Muscle layer of duodenum (tissue), 2 donors: Measurements from ENCODE around the gene EN2.

ENCODE experiments used
- H3K27ac ChIP-seq: one replicate; pipeline ENCODE4 v1.7.0; 2013; ENCODE audit warnings: mild to moderate bottlenecking, low read length
- H3K27me3 ChIP-seq: one replicate; pipeline ENCODE4 v1.7.0; 2013; ENCODE audit warnings: low read depth, mild to moderate bottlenecking, control low read depth, low read length
- H3K36me3 ChIP-seq, 2 donors: one replicate each; pipeline ENCODE4 v1.7.0; 2013; ENCODE audit warnings: low read length in 2 of 2, control low read depth in 1 of 2, mild to moderate bottlenecking in 1 of 2; ENCODE audit not compliant: insufficient read depth in 2 of 2, control insufficient read depth in 1 of 2
- H3K4me1 ChIP-seq, 2 donors: one replicate each; pipeline ENCODE4 v1.7.0; 2013; ENCODE audit warnings: low read length in 2 of 2, mild to moderate bottlenecking in 2 of 2, control low read depth in 1 of 2, moderate library complexity in 1 of 2; ENCODE audit not compliant: insufficient read depth in 2 of 2, control insufficient read depth in 1 of 2
- H3K4me3 ChIP-seq, 2 donors: one replicate each; pipeline ENCODE4 v1.7.0; 2013; ENCODE audit warnings: low read length in 2 of 2, low read depth in 1 of 2, mild to moderate bottlenecking in 1 of 2
- H3K9me3 ChIP-seq, 2 donors: one replicate each; pipeline ENCODE4 v1.7.0; 2013; ENCODE audit warnings: low read length in 2 of 2, control low read depth in 1 of 2, mild to moderate bottlenecking in 1 of 2; ENCODE audit not compliant: control insufficient read depth in 1 of 2
- donor health status: healthy.

EN2 gene

DNA sequence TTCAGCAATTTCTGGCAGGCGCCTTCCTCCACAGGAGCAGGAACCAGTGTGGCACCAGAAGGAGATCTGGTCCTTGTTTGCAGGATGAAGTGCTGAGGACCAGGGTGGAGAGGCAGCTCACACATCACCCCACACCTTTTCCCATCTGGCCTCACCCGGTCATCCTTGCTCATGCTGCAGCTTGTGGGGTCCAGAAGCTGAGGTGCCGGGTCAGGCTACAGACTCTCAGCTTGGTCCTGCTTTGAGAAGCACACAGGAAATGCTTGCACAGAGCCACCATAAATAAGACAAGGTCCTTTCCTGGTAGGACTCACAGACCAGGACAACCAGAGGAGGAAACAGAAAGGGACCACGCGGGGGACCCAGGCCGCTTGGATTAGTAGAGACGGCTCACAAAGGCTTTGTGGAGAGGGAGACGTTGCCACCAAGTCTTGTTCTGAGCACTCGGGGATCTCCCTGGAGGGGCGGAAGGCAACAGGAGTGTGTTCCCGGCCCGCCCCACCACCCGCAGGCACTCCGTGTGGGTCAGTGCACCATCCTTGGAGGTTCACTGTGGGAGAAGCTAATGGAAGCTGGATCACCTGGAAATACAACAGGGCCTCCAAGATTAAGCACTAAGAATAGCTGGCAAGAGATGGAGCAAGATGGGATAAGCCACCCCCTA lies 29.6 kb upstream of the EN2 start:
- H3K27me3 ChIP-seq: peaks cover 5% of the 10 kb centered on the region
- H3K36me3 ChIP-seq: no peaks in the 10 kb centered on the region
- H3K27ac ChIP-seq: no peak overlapping the region
- H3K9me3 ChIP-seq: peaks cover 0 to 4% of the 10 kb centered on the region in 2 donors
- H3K4me1 ChIP-seq: no peaks in the 10 kb centered on the region
- no peak overlapping the region for H3K4me3 ChIP-seq

DNA sequence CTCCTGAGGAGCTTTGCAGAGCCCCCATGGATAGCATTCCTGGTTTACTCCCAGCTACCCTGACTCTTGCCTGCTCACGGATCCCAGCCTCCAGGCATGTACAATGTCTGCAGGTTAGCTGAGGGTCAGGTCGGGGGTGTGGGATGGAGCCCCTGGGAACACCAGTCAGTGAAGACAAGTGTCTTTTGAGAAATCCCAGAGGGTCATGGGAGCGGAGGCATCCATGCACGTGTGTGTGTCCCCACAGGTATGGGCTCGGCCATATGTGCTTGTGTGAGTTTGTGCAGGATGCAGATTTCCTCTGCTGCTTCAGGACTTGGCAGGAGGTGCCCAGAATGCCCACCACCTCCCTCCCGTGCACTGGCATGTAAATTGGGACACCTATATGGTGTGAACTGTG lies 28.3 kb upstream of the EN2 start:
- no peak overlapping the region for H3K27ac ChIP-seq
- peaks cover 5% of the 10 kb centered on the region for H3K27me3 ChIP-seq
- H3K4me1 ChIP-seq: no peaks in the 10 kb centered on the region
- H3K9me3 ChIP-seq: peaks cover 0 to 4% of the 10 kb centered on the region in 2 donors
- no peaks in the 10 kb centered on the region for H3K36me3 ChIP-seq
- no peak overlapping the region for H3K4me3 ChIP-seq

DNA sequence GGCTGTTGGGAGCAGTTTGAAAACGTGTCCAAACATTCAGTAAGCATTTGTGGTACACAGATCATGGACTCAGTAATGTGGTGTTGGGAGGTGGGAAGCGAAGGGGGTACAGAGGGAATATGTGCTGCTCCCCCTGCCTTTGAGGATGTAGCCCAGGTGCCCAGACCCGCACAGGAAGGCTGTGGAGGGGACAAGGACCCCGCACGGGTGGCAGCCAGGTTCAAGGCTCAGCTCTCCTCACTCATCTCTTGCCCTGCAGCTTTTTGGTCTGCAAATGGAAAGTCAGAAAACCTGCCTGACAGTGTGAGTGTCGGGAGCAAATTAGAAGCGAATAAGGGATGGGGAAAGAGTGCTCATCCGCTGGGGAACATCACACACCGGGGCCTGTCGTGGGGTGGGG lies 27.3 kb upstream of the EN2 start:
- H3K4me1 ChIP-seq: no peaks in the 10 kb centered on the region
- H3K9me3 ChIP-seq: peaks cover 0 to 4% of the 10 kb centered on the region in 2 donors
- H3K36me3 ChIP-seq: no peaks in the 10 kb centered on the region
- H3K4me3 ChIP-seq: no peak overlapping the region
- peaks cover 5% of the 10 kb centered on the region for H3K27me3 ChIP-seq
- H3K27ac ChIP-seq: no peak overlapping the region

DNA sequence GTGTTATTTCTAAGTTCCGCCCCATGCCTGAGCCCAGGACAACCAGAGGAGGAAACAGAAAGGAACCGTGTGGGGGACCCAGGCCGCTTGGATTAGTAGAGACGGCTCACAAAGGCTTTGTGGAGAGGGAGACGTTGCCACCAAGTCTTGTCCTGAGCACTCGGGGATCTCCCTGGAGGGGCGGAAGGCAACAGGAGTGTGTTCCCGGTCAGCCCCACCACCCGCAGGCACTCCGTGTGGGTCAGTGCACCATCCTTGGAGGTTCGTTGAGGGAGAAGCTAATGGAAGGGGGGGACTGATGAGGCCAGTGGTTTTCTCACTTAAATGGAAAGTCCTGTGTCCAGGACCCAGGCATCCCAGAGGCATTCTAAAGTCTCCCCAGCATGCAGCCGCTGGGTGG lies 26.7 kb upstream of the EN2 start:
- H3K9me3 ChIP-seq: peaks cover 0 to 4% of the 10 kb centered on the region in 2 donors
- no peaks in the 10 kb centered on the region for H3K36me3 ChIP-seq
- no peak overlapping the region for H3K4me3 ChIP-seq
- H3K27me3 ChIP-seq: peaks cover 5% of the 10 kb centered on the region
- H3K27ac ChIP-seq: no peak overlapping the region
- H3K4me1 ChIP-seq: no peaks in the 10 kb centered on the region

DNA sequence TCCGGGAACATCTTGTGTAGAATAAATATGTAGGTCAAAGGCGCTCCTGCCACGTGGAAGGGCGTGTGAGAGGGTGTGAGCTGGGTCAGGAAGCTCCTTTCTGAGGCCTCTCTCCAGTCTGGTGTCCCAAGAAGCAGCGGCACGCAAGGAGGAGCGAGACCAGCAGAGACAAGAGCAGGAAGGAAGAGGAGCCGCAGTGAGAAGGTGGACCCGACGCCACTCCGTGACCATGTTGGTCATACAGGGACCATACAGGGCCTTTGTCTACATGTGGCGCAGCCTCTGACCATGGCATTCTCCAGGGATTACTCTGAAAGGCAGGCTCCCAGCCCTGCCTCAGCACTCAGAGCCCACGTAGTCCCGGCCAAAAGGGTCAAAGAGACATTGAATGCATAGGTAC lies 26.2 kb upstream of the EN2 start:
- Histone ChIP-seq H3K27me3 (peaks cover 4% of the 10 kb centered on the region), H3K9me3 (peaks cover 0 to 4% of the 10 kb centered on the region in 2 donors), H3K4me3 (no peak overlapping the region), H3K27ac (no peak overlapping the region), H3K4me1 (no peaks in the 10 kb centered on the region), H3K36me3 (no peaks in the 10 kb centered on the region)

DNA sequence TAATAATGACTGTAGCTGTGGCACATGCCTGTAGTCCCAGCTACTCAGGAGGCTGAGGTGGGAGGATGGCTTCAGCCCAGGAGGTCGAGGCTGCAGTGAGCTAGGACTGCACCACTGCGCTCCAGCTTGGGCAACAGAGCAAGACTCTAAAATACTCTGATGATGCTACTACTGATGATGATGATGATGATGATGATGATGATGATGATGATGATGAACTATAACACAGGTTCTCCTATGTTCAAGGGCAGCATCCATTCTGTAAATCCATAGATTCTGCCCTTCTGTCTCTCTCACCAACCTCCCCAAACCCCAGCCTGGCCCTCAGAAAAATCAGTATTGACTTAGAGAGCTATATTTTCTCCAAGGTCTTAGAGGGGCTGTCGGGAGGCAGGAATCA lies 22.8 kb upstream of the EN2 start:
- no peaks in the 10 kb centered on the region for H3K36me3 ChIP-seq
- H3K4me1 ChIP-seq: no peaks in the 10 kb centered on the region
- no peak overlapping the region for H3K27ac ChIP-seq
- peaks cover 8% of the 10 kb centered on the region for H3K27me3 ChIP-seq
- no peak overlapping the region for H3K4me3 ChIP-seq
- H3K9me3 ChIP-seq: no peaks in the 10 kb centered on the region

DNA sequence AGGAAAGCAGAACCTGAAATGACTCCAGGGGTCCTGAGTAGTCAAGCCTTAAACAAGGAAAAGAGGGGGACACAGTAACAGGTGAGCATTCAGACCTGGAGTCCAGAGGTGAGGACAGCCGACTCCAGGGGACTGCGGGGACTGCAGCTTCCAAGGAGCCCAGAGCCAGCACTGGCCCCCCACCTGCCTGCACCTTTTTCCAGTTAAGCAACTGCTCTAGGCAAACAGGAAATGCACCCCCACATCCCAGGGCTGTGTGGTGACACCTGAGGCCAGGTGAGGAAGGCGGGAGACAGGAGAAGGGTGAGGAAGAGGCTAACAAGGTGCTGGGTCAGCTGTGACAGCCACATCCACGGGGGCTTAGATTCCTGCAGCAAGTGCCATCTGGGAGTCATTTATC lies 20.1 kb upstream of the EN2 start:
- no peaks in the 10 kb centered on the region for H3K36me3 ChIP-seq
- no peak overlapping the region for H3K4me3 ChIP-seq
- H3K27me3 ChIP-seq: peaks cover 19% of the 10 kb centered on the region
- no peaks in the 10 kb centered on the region for H3K9me3 ChIP-seq
- no peaks in the 10 kb centered on the region for H3K4me1 ChIP-seq
- no peak overlapping the region for H3K27ac ChIP-seq

DNA sequence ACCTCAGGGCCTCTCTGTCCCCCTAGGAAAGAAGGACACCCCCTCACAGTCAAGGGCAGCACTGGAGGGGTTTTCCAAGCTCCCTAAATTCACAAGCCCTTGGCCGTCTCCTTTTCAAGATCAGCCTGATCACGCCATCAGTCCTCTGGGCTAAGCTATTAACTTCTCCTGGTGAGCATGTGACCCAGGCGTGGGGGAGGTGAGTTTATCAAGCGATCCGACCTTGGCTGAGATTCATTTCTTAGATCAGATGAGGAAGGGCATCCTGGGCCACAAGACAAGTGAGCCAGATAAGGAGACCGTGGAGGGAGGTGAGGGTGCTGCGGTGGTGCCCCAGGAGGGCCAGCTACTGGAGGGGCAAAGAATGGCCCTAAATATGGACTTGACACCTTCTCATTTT lies 19.2 kb upstream of the EN2 start:
- H3K9me3 ChIP-seq: no peaks in the 10 kb centered on the region
- no peaks in the 10 kb centered on the region for H3K4me1 ChIP-seq
- H3K27ac ChIP-seq: no peak overlapping the region
- no peaks in the 10 kb centered on the region for H3K36me3 ChIP-seq
- no peak overlapping the region for H3K4me3 ChIP-seq
- peaks cover 22% of the 10 kb centered on the region for H3K27me3 ChIP-seq

DNA sequence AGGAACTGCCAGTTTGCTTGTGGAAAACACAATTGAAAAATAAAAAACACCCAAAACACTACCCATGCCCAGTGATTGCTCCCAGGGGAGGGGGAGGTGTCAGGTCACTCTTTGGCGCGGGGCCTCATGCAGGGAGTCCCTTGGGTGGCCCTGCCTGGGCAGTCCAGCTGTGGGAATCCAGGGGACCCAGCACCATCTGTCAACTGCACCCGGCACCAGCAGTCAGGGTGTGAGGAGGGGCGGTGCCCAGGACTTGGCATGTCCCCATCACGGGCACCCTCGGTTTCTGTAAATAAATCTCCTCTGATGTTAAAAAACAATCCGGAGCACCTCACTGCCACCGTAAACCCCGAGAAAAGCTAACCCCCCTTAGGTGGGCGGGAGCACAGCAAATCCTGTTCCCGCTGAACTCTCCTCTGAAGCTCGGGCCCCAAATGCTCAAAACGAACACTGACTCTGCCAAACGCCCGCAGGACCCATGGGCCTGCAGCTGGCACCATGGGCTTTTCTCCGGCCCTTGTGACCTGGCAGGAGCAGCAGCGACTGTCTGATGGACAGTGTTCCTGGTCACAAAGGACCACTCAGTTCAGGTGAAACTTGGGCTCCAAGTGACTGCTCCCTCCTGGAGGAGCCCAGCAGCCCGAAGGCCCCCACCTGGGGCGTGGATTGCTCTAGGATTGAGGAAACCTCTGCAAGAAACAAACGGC lies 18.5 kb upstream of the EN2 start:
- Histone ChIP-seq H3K4me3 (no peak overlapping the region), H3K27me3 (peaks cover 22% of the 10 kb centered on the region), H3K4me1 (no peaks in the 10 kb centered on the region), H3K9me3 (no peaks in the 10 kb centered on the region), H3K27ac (no peak overlapping the region), H3K36me3 (no peaks in the 10 kb centered on the region)

DNA sequence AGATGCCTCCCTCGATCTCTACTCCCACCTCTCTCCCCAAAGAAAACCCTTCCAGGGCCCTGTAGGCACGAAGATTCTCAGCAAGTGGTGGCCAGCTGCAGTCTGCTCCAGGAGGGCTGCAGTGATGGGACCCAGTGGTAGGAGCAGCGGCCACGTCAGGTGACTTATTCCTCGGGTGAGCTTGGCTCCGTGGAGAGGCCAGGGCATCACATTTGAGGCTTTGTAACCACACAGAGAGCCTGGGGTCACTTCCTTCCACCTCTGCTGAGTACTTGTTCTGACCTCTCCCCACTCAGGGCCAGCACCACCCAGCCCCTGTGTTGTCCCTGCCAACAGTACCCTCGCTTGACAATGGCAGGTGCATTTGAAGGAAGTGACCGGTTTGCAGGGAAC lies 17.9 kb upstream of the EN2 start:
- Histone ChIP-seq H3K9me3 (no peaks in the 10 kb centered on the region), H3K4me1 (no peaks in the 10 kb centered on the region), H3K27me3 (peaks cover 22% of the 10 kb centered on the region), H3K36me3 (no peaks in the 10 kb centered on the region), H3K27ac (no peak overlapping the region), H3K4me3 (no peak overlapping the region)

DNA sequence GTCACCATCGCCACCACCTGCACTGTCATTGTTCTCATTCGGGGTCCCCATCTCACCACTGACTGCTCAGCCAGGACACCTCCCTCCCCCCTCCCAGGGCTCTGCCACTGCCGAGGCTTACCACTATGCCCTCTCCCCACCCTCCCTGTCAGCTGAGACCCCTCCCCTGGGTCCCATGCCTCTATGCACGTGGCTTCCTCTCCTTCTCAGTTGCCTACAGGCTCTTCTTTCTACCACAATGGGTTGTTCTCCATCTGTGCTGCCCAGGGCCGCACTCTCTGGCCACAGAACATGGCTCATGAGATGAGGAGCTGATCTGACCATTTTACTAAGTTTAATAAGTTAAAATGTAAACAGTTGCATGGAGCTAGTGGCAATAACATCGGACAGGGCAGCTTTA lies 16.1 kb upstream of the EN2 start:
- H3K27me3 ChIP-seq: peaks cover 18% of the 10 kb centered on the region
- no peak overlapping the region for H3K27ac ChIP-seq
- no peaks in the 10 kb centered on the region for H3K9me3 ChIP-seq
- no peaks in the 10 kb centered on the region for H3K4me1 ChIP-seq
- H3K4me3 ChIP-seq: no peak overlapping the region
- H3K36me3 ChIP-seq: no peaks in the 10 kb centered on the region

DNA sequence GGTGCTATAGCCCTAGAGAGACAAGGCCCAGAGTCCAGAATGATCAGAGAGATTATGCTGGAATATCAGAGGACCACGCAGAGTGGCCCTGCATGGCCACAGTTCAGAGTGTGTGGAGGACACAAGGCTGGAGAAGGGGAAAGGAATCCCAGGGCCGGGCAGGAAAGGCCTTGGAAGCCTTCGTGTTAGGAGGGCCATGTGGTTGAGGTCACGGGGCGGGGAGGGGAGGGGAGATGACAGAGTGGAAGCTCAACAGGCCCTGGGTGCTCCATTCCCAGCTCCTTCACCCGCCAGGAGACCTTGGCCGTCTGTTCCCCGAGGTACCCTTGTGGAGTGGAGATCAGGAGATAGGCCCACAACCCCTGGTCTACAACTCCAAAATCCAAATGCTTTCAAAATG lies 13.2 kb upstream of the EN2 start:
- peaks cover 0 to 15% of the 10 kb centered on the region in 2 donors for H3K4me1 ChIP-seq
- H3K27ac ChIP-seq: no peak overlapping the region
- H3K9me3 ChIP-seq: no peaks in the 10 kb centered on the region
- H3K36me3 ChIP-seq: no peaks in the 10 kb centered on the region
- H3K27me3 ChIP-seq: peaks cover 39% of the 10 kb centered on the region
- H3K4me3 ChIP-seq: no peak overlapping the region
